OCI-LY7 (cell line): ENCODE measurements around the gene UNC45B. TPM values are rescaled to one million over a fixed set of nuclear protein-coding genes. Genes with fewer than 3 reads are reported as not detected.
"Not testable (repeated sequence)": the region's sequence is repeated elsewhere in the genome, so short reads cannot be mapped to it uniquely, and the experiment has no call there.

Experiments
- BruUV-seq: library from RNA; stranded (reverse); fragments of 400-500 nt; replicated peaks from 2 replicates; lab custom pipeline; 2021; lab: Mats Ljungman, UMichigan
- CTCF ChIA-PET: fragments of 300-600 bp; sonication (Branson Sonifier 250); formaldehyde crosslinking; loops from one replicate; lab custom pipeline; 2022; ENCODE audit warnings: antibody characterized with exemption; ENCODE audit not compliant: unreplicated experiment; lab: Charles Lee
- POLR2A ChIA-PET: fragments of 300-600 bp; sonication (Branson Sonifier 250); formaldehyde crosslinking; loops from one replicate; lab custom pipeline; 2022; ENCODE audit warnings: antibody characterized with exemption; lab: Charles Lee
- DNase-seq: peaks from one replicate; pipeline ENCODE4 v3.0.0-alpha.2; 2015; ENCODE audit warnings: low spot score
- H2AFZ ChIP-seq: fragments of 200-600 bp; sonication (generic), shearing (Covaris generic); 2 replicates; pipeline ENCODE4 v1.6.1; 2014; ENCODE audit warnings: mild to moderate bottlenecking, antibody characterized with exemption, low read length, moderate library complexity
- H3K27ac ChIP-seq: fragments of 200-600 bp; sonication (generic); 2 replicates; pipeline ENCODE4 v1.5.1; 2014; ENCODE audit warnings: mixed run types, low read depth, mild to moderate bottlenecking, moderate library complexity, low read length, inconsistent platforms; ENCODE audit not compliant: poor library complexity, severe bottlenecking
- H3K36me3 ChIP-seq: fragments of 200-600 bp; sonication (generic); 2 replicates; pipeline ENCODE4 v1.6.1; 2014; ENCODE audit warnings: mild to moderate bottlenecking, antibody characterized with exemption, low read length, moderate library complexity, mixed read lengths; ENCODE audit not compliant: insufficient read depth
- H3K4me1 ChIP-seq: fragments of 200-600 bp; sonication (generic); 2 replicates; pipeline ENCODE4 v1.5.1; 2014; ENCODE audit warnings: mild to moderate bottlenecking, low read length; ENCODE audit not compliant: insufficient read depth, poor library complexity, severe bottlenecking
- H3K4me2 ChIP-seq: fragments of 200-600 bp; sonication (generic); 2 replicates; pipeline ENCODE4 v1.6.1; 2014; ENCODE audit warnings: mild to moderate bottlenecking, low read length
- H3K4me3 ChIP-seq: fragments of 200-600 bp; sonication (generic); 2 replicates; pipeline ENCODE4 v1.5.1; 2014; ENCODE audit warnings: mild to moderate bottlenecking, low read depth, low read length; ENCODE audit not compliant: poor library complexity, severe bottlenecking
- H3K79me2 ChIP-seq: fragments of 200-600 bp; sonication (generic); 2 replicates; pipeline ENCODE4 v1.6.1; 2016; ENCODE audit warnings: low read depth, mild to moderate bottlenecking, low read length, moderate library complexity, mixed read lengths; ENCODE audit not compliant: insufficient read depth
- H3K9me2 ChIP-seq: fragments of 200-600 bp; sonication (generic); 2 replicates; pipeline ENCODE4 v1.6.1; 2016; ENCODE audit warnings: mild to moderate bottlenecking, low read length, mixed read lengths; ENCODE audit not compliant: insufficient read depth
- H3K9me3 ChIP-seq: fragments of 200-600 bp; sonication (generic); 2 replicates; pipeline ENCODE4 v1.6.1; 2014; ENCODE audit warnings: mild to moderate bottlenecking, mixed run types, low read length, mixed read lengths
- H4K20me1 ChIP-seq: fragments of 200-600 bp; sonication (generic); 2 replicates; pipeline ENCODE4 v1.6.1; 2014; ENCODE audit warnings: mild to moderate bottlenecking, antibody characterized with exemption, low read length, moderate library complexity, mixed read lengths; ENCODE audit not compliant: insufficient read depth
- CTCF ChIP-seq: fragments of 200-600 bp; sonication (generic); conservative IDR thresholded peaks from 2 replicates; pipeline ENCODE4 v1.5.1; 2014; ENCODE audit warnings: mild to moderate bottlenecking, antibody characterized with exemption, low read length, moderate library complexity, mixed read lengths
- EZH2phosphoT487 ChIP-seq: fragments of 200-600 bp; sonication (generic); IDR thresholded peaks from 2 replicates; pipeline ENCODE4 v1.6.1; 2018; ENCODE audit warnings: low read depth, borderline replicate concordance, mild to moderate bottlenecking, mixed run types, antibody characterized with exemption, low read length, moderate library complexity, mixed read lengths
- intact Hi-C: fragments of 100-400 bp; cut with micrococcal nuclease; formaldehyde crosslinking; loops from one replicate; pipeline ENCODE4 v1.10.0; 2022; ENCODE audit not compliant: unreplicated experiment
- total RNA-seq, 2 experiments: library from RNA; depleted of rRNA in 1 of 2; stranded (reverse); fragments of >200 nt in 1 of 2; shearing (Covaris generic) in 1 of 2; gene quantifications; 2 replicates each; pipeline ENCODE4 v1.2.3, GENCODE V29; 2014 to 2022

Gene UNC45B
- total RNA-seq, 2 experiments from 2014 or later: not detected

GRCh38 chr17:35227546-35227945, 79.9 kb downstream of the UNC45B start:
- no TSS peak for BruUV-seq
- H3K9me3 ChIP-seq: no peaks in the 10 kb centered on the region
- CTCF ChIA-PET: no interaction called here
- intact Hi-C loops: no loop called here
- H3K4me2 ChIP-seq: no peak overlapping the region
- no peak for TF ChIP-seq EZH2phosphoT487
- TF ChIP-seq CTCF: no peak
- H3K36me3 ChIP-seq: no peaks in the 10 kb centered on the region
- no peaks in the 10 kb centered on the region for H4K20me1 ChIP-seq
- no peak overlapping the region for H3K4me3 ChIP-seq
- no peak for DNase-seq
- POLR2A ChIA-PET: no interaction called here
- no peak overlapping the region for H3K27ac ChIP-seq
- no peak overlapping the region for H2AFZ ChIP-seq
- H3K4me1 ChIP-seq: no peaks in the 10 kb centered on the region
- no peaks in the 10 kb centered on the region for H3K79me2 ChIP-seq
- H3K9me2 ChIP-seq: no peaks in the 10 kb centered on the region

- ChIA-PET POLR2A (no interaction called here), CTCF (no interaction called here)
- Histone ChIP-seq H3K4me2 (no peak overlapping the region), H3K4me3 (no peak overlapping the region), H3K36me3 (no peaks in the 10 kb centered on the region), H3K79me2 (no peaks in the 10 kb centered on the region), H2AFZ (no peak overlapping the region), H4K20me1 (no peaks in the 10 kb centered on the region), H3K27ac (no peak overlapping the region), H3K4me1 (no peaks in the 10 kb centered on the region), H3K9me2 (no peaks in the 10 kb centered on the region), H3K9me3 (no peaks in the 10 kb centered on the region)
- no TSS peak for BruUV-seq
- intact Hi-C loops: no loop called here
- TF ChIP-seq CTCF (no peak), EZH2phosphoT487 (no peak)
- no peak for DNase-seq
These were observed 82.0 kb downstream of the UNC45B start for GRCh38 chr17:35229638-35230037.

GRCh38 chr17:35234315-35234714, 86.7 kb downstream of the UNC45B start:
- H3K4me1 ChIP-seq, DNase-seq, H3K4me2 ChIP-seq, H2AFZ ChIP-seq, H3K4me3 ChIP-seq, intact Hi-C loops, H3K27ac ChIP-seq, H3K9me2 ChIP-seq, H4K20me1 ChIP-seq, H3K9me3 ChIP-seq, H3K79me2 ChIP-seq, CTCF ChIA-PET, BruUV-seq, H3K36me3 ChIP-seq, POLR2A ChIA-PET: not testable (repeated sequence)
